Psoas muscle (tissue), 8 donors: ENCODE data around the gene SLU7. TPM values are rescaled to one million over a fixed set of nuclear protein-coding genes. Genes with fewer than 3 reads are reported as not detected.
"Not testable (repeated sequence)": the region's sequence is repeated elsewhere in the genome, so short reads cannot be mapped to it uniquely, and the experiment has no call there.

Experiments used
- ATAC-seq, 4 donors: fragments of 200-7000 bp; cut with Tn5 transposase; one replicate each; pipeline ENCODE4 v1.9.1; 2020; ENCODE audit warnings: moderate library complexity in 3 of 4, mild to moderate bottlenecking in 2 of 4
- DNase-seq, 2 donors: peaks; one replicate each; pipeline ENCODE4 v3.0.0-alpha.2; 2020
- H3K27ac ChIP-seq: fragments of 200-600 bp; one replicate; pipeline ENCODE4 v1.8.0; 2022
- H3K27me3 ChIP-seq, 3 donors: fragments of 200-600 bp in 1 of 3; one replicate each; pipeline versions ENCODE4 v1.6.1 to v1.8.0; 2013 to 2022; ENCODE audit warnings: low read length in 2 of 3, mild to moderate bottlenecking in 2 of 3, moderate library complexity in 1 of 3; ENCODE audit not compliant: insufficient read depth in 3 of 3
- H3K36me3 ChIP-seq, 2 donors: fragments of 200-600 bp in 1 of 2; one replicate each; pipeline versions ENCODE4 v1.6.1 to v1.8.0; 2013 to 2022; ENCODE audit warnings: low read depth in 1 of 2, mild to moderate bottlenecking in 1 of 2, moderate library complexity in 1 of 2; ENCODE audit not compliant: insufficient read depth in 1 of 2
- H3K4me1 ChIP-seq: fragments of 200-600 bp; one replicate; pipeline ENCODE4 v1.8.0; 2022
- H3K4me3 ChIP-seq: fragments of 200-600 bp; one replicate; pipeline ENCODE4 v1.8.0; 2022; ENCODE audit warnings: mild to moderate bottlenecking
- H3K9me3 ChIP-seq: fragments of 200-600 bp; one replicate; pipeline ENCODE4 v1.8.0; 2022
- CTCF ChIP-seq: fragments of 200-600 bp; IDR thresholded peaks from one replicate; pipeline ENCODE4 v1.8.0; 2022; ENCODE audit warnings: antibody characterized with exemption
- WGBS, 3 donors: extraction: QIAGEN DNeasy Blood & Tissue Kit; methylation state at CpG; one replicate each; pipeline versions ENCODE4 v1.1.6 to v1.1.7; 2013; 5-methylcytosine and 5-hydroxymethylcytosine counted together
- intact Hi-C, 2 donors: fragments of 100-400 bp; cut with DNase I; formaldehyde crosslinking; loops; one replicate each; pipeline versions ENCODE4 v1.11.0 to v1.14.2; 2022
- polyA plus RNA-seq, 3 donors: library from polyadenylated mRNA; stranded (reverse); fragments of 200-250 nt; gene quantifications; one replicate each; pipeline ENCODE4 v1.2.3, GENCODE V29; 2013
- total RNA-seq, 4 donors: library from RNA; stranded (reverse); fragmentation: NEBNext Ultra II Directional in 2 of 4; extraction: Animal tissue kit (Norgen Biotek cat#: 25700) in 2 of 4; gene quantifications; one replicate each; pipeline versions ENCODE4 v1.2.1 to v1.2.4, GENCODE V29; 2021 to 2023
- donor health status: healthy with polysubstance abuse.
- donor health status: DM: no; HTN: no; CAD: no; lungs with moderate emphysema.
- donor health status: Bipolar disorder and iron deficiency.
- donor health status: healthy.
- donor health status: DM: yes; HTN: yes; CAD: no.
- donor health status: DM: no; HTN: no; CAD: no.
- donor health status: DM: no; HTN: no; CAD: no.
- donor health status: DM: yes; HTN: yes; CAD: no.

SLU7 gene
- total and polyA plus RNA-seq, 7 donors, result 18.3 to 76.0 (median 55.8) TPM

GRCh38 chr5:160438316-160439204 lies 19.7 kb upstream of the SLU7 start:
- peak overlapping the region; percentile 67 for H3K4me3 ChIP-seq
- no peak for DNase-seq

DNA sequence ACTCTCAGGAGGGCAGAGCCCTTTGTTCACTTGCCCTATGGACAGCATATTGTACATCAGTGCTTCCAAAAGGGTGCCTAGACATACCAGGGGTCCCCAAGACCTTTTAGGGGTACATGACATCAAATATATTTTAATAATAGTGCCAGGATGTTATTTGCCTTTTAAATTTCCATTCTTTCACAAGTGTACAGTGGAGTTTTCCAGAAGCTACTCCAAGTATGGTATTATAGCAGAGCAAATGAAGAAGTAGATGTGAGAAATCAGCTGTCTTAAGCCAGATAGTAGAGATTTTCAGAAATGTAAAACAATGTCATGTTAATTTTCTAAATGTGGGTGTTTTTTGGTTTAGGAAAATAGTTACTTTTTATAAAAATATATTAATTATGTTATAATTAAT lies 18.4 kb upstream of the SLU7 start:
- peaks cover 0 to 2% (median 0%) of the 10 kb centered on the region in 3 donors for H3K27me3 ChIP-seq
- intact Hi-C loops, result no loop called here
- no peaks in the 10 kb centered on the region for H3K9me3 ChIP-seq
- H3K36me3 ChIP-seq, result no peaks in the 10 kb centered on the region
- ATAC-seq, result no peak
- H3K27ac ChIP-seq, result no peak overlapping the region
- no peak for TF ChIP-seq CTCF
- peaks cover 4% of the 10 kb centered on the region for H3K4me1 ChIP-seq
- DNase-seq, result no peak
- H3K4me3 ChIP-seq, result no peak overlapping the region

More at GRCh38 chr5:160438316-160439204, 19.7 kb upstream of the SLU7 start:
- H3K27ac ChIP-seq, result no peak overlapping the region
- H3K36me3 ChIP-seq, result no peaks in the 10 kb centered on the region
- H3K27me3 ChIP-seq, result peaks cover 0 to 2% (median 0%) of the 10 kb centered on the region in 3 donors
- no peaks in the 10 kb centered on the region for H3K9me3 ChIP-seq
- intact Hi-C loops, result no loop called here
- peak; percentile 56 to 89 (median 74) for ATAC-seq
- peak; percentile 62 for TF ChIP-seq CTCF
- H3K4me1 ChIP-seq, result peaks cover 4% of the 10 kb centered on the region
- WGBS, 3 donors, result 6 to 9% (median 7%) methylated on average over 18 of the region's 18 CpGs

DNA sequence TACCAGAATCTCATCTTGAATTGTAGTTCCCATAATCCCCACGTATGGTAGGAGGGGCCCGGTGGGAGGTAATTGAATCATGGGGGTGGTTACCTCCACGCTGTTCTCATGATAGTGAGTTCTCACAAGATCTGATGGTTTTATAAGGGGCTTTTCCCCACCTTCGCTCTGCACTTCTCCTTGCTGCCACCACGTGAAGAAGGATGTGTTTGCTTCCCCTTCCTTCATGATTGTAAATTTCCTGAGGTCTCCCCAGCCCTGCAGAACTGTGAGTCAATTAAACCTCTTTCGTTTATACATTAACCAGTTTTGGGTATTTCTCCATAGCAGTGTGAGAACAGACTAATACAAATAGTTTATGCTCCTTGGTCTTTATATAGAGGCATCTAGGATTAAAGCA lies 17.8 kb upstream of the SLU7 start:
- H3K9me3 ChIP-seq, H3K4me1 ChIP-seq, intact Hi-C loops, H3K27me3 ChIP-seq, DNase-seq, H3K27ac ChIP-seq, H3K4me3 ChIP-seq, H3K36me3 ChIP-seq, ATAC-seq: not testable (repeated sequence)
- WGBS, 3 donors, result 42 to 52% (median 45%) methylated on average over 6 of the region's 6 CpGs

DNA sequence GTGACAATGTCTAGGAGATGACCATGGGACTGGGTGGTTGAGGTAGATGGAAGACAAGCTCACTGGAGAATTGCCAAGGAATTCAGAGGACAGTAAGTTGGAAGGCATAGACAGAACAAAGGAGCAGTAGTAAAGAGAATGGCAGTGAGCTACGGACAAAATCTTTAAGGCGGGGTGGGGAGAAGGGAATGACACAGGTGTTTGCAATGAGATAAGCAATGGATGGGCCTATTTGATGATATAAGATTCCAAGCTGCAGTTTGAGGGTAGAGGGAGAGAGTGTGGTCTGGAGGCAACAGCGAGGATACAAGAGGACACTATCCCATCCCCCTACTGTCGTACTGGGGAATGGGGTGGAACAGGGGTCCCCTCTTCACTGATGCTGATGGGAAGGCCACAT lies 17.1 kb upstream of the SLU7 start:
- no peak for TF ChIP-seq CTCF
- Histone ChIP-seq H3K27me3 (peaks cover 0 to 2% (median 0%) of the 10 kb centered on the region in 3 donors), H3K27ac (no peak overlapping the region), H3K4me1 (peaks cover 4% of the 10 kb centered on the region), H3K4me3 (no peak overlapping the region), H3K9me3 (no peaks in the 10 kb centered on the region), H3K36me3 (no peaks in the 10 kb centered on the region)
- no peak for ATAC-seq
- no peak for DNase-seq
- intact Hi-C loops, result no loop called here
- 89 to 95% (median 89%) methylated on average over 4 of the region's 4 CpGs for WGBS, 3 donors

DNA sequence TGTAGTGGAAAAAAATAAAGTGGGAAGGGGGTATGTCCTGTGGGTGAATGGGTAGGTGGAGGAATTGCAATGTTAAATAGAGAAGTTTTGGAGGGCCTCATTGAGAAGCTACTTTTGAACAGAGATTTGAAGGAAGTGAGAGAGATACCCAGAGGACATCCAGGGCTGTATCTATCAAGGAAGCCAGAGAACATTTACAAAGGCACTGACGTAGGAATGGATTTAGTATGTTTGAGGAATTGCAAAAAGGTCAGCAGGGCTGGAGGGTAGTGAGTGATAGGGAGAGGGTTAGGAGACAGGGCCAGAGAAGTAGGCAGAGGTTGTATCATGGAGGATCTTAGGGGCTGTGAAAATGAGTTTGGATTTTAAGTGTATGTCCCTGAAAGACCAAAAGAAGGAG lies 16.7 kb upstream of the SLU7 start:
- WGBS, 3 donors, result 88 to 92% (median 91%) methylated on average over 1 of the region's 1 CpG
- Histone ChIP-seq H3K27me3 (peaks cover 0 to 2% (median 0%) of the 10 kb centered on the region in 3 donors), H3K9me3 (no peaks in the 10 kb centered on the region), H3K4me3 (no peak overlapping the region), H3K36me3 (no peaks in the 10 kb centered on the region), H3K27ac (no peak overlapping the region), H3K4me1 (peaks cover 4% of the 10 kb centered on the region)
- DNase-seq (no peak), ATAC-seq (no peak)
- intact Hi-C loops, result no loop called here
- TF ChIP-seq CTCF, result no peak
